Epithelial cell of esophagus (primary cell): ENCODE results near the gene JDP2.
"Not testable (repeated sequence)": the region's sequence is repeated elsewhere in the genome, so short reads cannot be mapped to it uniquely, and the experiment has no call there.

Source experiments
- DNase-seq: peaks from one replicate; pipeline ENCODE4 v3.0.0; 2010; ENCODE audit warnings: low read depth
- H3K4me3 ChIP-seq: 2 replicates; pipeline ENCODE4 v1.5.1; 2011; ENCODE audit warnings: mild to moderate bottlenecking, low read length, control low read depth
- TF ChIP-seq, protein P1 (sequence below): IDR thresholded peaks from 2 replicates; pipeline ENCODE4 v1.5.1; 2011; ENCODE audit warnings: low read depth, mild to moderate bottlenecking, low read length, control low read depth, inconsistent platforms; ENCODE audit not compliant: insufficient read depth; ENCODE audit errors: missing control alignments

JDP2 gene

DNA sequence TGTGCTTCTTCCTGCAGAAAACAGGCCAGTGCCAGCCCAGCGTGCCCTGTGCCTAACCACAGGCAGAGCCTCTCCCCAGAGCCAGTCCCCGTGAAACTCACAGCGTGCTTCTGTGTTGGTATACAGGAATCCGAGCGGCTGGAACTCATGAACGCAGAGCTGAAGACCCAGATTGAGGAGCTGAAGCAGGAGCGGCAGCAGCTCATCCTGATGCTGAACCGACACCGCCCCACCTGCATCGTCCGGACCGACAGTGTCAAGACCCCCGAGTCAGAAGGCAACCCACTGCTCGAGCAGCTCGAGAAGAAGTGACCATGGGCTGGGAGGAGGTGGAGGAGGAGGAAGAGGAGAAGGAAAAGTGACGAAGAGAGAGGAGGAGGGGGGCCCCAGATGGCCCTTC, 41.3 kb downstream of the JDP2 start:
- no peak overlapping the region for H3K4me3 ChIP-seq
- no peak for DNase-seq
- TF ChIP-seq, protein P1, sequence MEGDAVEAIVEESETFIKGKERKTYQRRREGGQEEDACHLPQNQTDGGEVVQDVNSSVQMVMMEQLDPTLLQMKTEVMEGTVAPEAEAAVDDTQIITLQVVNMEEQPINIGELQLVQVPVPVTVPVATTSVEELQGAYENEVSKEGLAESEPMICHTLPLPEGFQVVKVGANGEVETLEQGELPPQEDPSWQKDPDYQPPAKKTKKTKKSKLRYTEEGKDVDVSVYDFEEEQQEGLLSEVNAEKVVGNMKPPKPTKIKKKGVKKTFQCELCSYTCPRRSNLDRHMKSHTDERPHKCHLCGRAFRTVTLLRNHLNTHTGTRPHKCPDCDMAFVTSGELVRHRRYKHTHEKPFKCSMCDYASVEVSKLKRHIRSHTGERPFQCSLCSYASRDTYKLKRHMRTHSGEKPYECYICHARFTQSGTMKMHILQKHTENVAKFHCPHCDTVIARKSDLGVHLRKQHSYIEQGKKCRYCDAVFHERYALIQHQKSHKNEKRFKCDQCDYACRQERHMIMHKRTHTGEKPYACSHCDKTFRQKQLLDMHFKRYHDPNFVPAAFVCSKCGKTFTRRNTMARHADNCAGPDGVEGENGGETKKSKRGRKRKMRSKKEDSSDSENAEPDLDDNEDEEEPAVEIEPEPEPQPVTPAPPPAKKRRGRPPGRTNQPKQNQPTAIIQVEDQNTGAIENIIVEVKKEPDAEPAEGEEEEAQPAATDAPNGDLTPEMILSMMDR = no peak

GRCh38 chr14:75469606-75470237, 41.9 kb downstream of the JDP2 start:
- H3K4me3 ChIP-seq = no peak overlapping the region
- TF ChIP-seq, protein P1 = no peak
- DNase-seq = no peak

DNA sequence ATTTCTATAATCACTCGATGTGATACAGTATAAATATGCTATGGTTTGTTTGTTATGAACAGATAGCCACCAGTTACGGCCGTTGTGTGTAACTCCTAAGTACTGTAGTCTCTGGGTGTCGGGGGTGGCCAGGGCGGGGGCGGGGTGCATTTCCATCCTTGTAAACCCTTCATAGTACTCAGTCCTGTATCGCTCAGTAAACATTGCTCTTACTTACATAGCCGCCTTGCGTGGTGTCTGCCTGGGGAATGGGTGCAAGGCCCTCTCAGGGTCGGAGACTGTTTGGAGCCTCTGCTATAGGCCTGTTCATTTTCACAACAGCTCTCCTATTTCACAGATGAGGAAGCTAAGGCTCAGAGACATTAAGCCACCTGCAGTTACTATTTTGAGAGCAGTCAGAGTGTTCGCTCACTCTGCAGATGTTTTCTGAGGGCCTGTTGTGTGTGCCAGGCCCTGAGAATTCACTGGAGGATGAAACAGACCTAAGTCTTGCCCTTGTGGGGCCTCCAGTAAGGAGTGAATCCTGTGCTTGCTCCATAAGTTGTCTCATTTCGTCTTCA, 42.5 kb downstream of the JDP2 start:
- TF ChIP-seq, protein P1 = no peak
- no peak overlapping the region for H3K4me3 ChIP-seq
- DNase-seq = no peak

DNA sequence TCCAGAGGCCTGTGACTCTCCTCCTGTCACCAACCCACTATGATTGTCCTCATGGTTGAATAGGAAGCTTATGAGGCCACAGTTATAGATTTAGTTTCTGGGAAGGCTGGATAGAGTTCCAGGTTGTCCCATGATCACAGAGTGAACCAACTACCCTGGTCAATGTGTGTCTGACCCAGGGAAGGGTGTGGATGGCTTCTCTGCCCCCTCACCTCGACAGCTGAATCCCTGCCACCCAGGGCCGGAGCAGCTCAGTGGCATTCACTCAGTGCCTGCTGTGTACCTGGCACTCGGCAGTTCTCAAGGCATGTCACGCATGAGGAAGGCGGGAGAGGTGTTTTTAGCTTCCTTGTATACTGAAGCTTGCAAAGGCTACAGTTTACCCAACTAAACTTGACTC, 43.2 kb downstream of the JDP2 start:
- TF ChIP-seq, protein P1 = no peak
- no peak overlapping the region for H3K4me3 ChIP-seq
- no peak for DNase-seq

DNA sequence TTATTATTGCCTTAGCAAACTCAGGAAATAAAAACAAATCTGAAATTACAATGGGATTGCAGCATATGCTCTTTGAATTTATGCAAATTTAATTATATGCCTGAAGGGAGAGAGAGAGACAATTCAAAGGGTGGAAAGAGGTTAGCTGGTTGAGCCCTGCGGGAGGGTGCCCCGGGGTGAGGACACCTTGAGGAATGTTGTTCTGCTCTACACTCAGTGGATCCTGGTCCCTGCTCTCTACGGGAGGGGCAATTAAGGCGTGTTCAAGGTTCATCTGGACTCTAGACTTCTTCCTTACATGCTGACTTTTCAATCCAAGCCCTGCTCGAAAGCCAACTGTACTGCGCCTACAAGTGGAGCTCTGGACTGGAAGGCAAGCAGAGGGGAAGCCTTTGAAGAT, 46.3 kb downstream of the JDP2 start:
- not testable (repeated sequence) for DNase-seq, H3K4me3 ChIP-seq

DNA sequence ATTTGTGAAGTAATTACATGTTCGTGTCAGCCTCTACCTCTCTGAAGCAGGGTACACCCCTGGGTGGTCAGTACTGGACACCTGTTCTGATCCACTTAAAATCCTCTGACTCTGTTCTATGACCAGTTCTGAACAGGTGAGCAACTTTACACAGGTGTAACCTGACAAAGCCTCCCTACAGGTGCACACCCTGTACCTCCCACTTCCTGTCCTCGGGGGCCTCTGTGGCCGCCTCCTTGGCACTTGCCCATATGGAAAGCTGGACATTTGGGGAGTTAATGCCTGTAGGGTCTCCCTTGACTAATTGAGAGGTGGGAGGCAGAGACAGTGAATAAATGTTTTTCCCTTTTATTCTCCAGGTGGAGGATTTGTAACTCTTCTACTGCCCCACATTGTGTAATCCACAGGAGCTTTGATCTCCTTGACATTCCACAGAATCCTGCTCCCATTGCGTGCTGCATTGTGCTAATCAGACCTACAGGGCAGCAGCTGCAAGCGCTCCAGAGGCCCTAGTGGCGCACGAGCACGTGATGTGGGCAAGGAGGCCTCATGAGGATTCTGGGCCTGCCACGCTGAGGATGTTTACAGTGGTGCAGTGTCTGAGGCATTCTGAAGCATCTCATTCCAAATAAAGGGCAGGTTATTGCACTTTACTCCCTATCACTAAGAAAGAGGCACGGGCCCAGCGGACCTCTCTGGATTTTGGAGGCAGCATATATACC, 48.6 kb downstream of the JDP2 start:
- no peak for DNase-seq

GRCh38 chr14:75477881-75478280, 50.1 kb downstream of the JDP2 start:
- TF ChIP-seq, protein P1 = no peak
- DNase-seq = no peak

More for the DNA sequence above, 48.6 kb downstream of the JDP2 start:
- H3K4me3 ChIP-seq = no peak overlapping the region
- TF ChIP-seq, protein P1 = no peak

More at GRCh38 chr14:75477881-75478280, 50.1 kb downstream of the JDP2 start:
- H3K4me3 ChIP-seq = no peak overlapping the region
